IPS-NIHi11 (cell line): Measurements from ENCODE around the gene AGXT2.

Experiments used
- DNase-seq: peaks from one replicate; pipeline ENCODE4 v3.0.0; 2012; ENCODE audit warnings: mixed read lengths, low spot score

AGXT2 gene

GRCh38 chr5:34967540-34967939, 80.2 kb downstream of the AGXT2 start:
- DNase-seq: no peak

GRCh38 chr5:34959323-34959722, 88.4 kb downstream of the AGXT2 start:
- DNase-seq: no peak

- peak; percentile 43 for DNase-seq
These were observed 89.7 kb downstream of the AGXT2 start for GRCh38 chr5:34957857-34958690.

DNA sequence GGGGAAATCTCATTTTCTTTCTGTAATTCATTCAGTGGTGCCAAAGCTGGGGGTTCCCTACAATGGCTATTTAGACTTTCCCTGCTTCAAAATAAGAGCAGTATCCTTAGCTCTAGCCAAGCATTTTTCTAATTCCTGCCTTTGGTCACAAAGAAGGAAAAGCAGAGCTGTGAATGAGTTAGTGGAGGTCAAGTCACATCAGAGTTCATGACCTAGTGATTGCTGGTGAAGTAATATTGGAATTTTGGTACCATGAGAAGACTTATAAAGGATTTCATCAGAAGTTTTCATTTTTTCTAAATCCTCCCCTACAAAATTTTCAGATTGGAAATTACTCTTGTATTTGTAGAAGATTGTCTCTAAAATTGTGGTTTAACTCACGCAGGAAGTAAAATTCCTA, 90.4 kb downstream of the AGXT2 start:
- no peak for DNase-seq
